Hepatocyte (in vitro differentiated cells): ENCODE measurements around the gene RNF130. TPM values are rescaled to one million over a fixed set of nuclear protein-coding genes. Genes with fewer than 3 reads are reported as not detected.

Source experiments
- DNase-seq: peaks from one replicate; pipeline ENCODE4 v3.0.0-alpha.2; 2016; ENCODE audit warnings: low spot score
- H2AFZ ChIP-seq: fragments of 200-600 bp; sonication (generic); 2 replicates; pipeline ENCODE4 v1.6.0; 2016; ENCODE audit warnings: antibody characterized with exemption, mild to moderate bottlenecking
- H3K27ac ChIP-seq: fragments of 200-600 bp; sonication (generic); 2 replicates; pipeline ENCODE4 v1.5.1; 2016; ENCODE audit warnings: mild to moderate bottlenecking
- H3K27me3 ChIP-seq: fragments of 200-600 bp; sonication (generic); 2 replicates; pipeline ENCODE4 v1.6.1; 2016
- H3K36me3 ChIP-seq: fragments of 200-600 bp; sonication (generic); replicated peaks from 2 replicates; pipeline ENCODE4 v1.5.1; 2016; ENCODE audit warnings: low read depth; ENCODE audit not compliant: insufficient read depth
- H3K4me1 ChIP-seq: fragments of 200-600 bp; sonication (generic); 2 replicates; pipeline ENCODE4 v1.5.1; 2016; ENCODE audit warnings: mild to moderate bottlenecking, moderate library complexity; ENCODE audit not compliant: insufficient read depth
- H3K4me2 ChIP-seq: fragments of 200-600 bp; sonication (generic); 2 replicates; pipeline ENCODE4 v1.6.0; 2016
- H3K4me3 ChIP-seq: fragments of 200-600 bp; sonication (generic); 2 replicates; pipeline ENCODE4 v1.5.1; 2016; ENCODE audit warnings: mild to moderate bottlenecking
- H3K79me2 ChIP-seq: fragments of 200-600 bp; sonication (generic); 2 replicates; pipeline ENCODE4 v1.6.0; 2017; ENCODE audit warnings: mild to moderate bottlenecking
- H3K9me2 ChIP-seq: fragments of 200-600 bp; sonication (generic); replicated peaks from 2 replicates; pipeline ENCODE4 v1.6.0; 2017; ENCODE audit warnings: mild to moderate bottlenecking; ENCODE audit not compliant: insufficient read depth
- H3K9me3 ChIP-seq: fragments of 200-600 bp; sonication (generic); 2 replicates; pipeline ENCODE4 v1.5.1; 2016; ENCODE audit warnings: low read depth, mild to moderate bottlenecking
- H4K20me1 ChIP-seq: fragments of 200-600 bp; sonication (generic); 2 replicates; pipeline ENCODE4 v1.6.0; 2016; ENCODE audit warnings: mild to moderate bottlenecking; ENCODE audit not compliant: insufficient read depth, poor library complexity, severe bottlenecking
- EZH2 ChIP-seq: fragments of 200-600 bp; sonication (generic); IDR thresholded peaks from 2 replicates; pipeline ENCODE4 v1.6.1; 2016; ENCODE audit warnings: antibody characterized with exemption, mild to moderate bottlenecking, borderline replicate concordance
- EZH2phosphoT487 ChIP-seq: fragments of 200-600 bp; sonication (generic); IDR thresholded peaks from one replicate; pipeline ENCODE4 v1.6.1; 2018; ENCODE audit warnings: antibody characterized with exemption, mild to moderate bottlenecking, low read depth, moderate library complexity; ENCODE audit not compliant: unreplicated experiment, severe bottlenecking
- WGBS: methylation state at CpG from one replicate; pipeline ENCODE4 v1.1.6; 2016; ENCODE audit warnings: low lambda C conversion rate; ENCODE audit errors: missing lambda C conversion rate; 5-methylcytosine and 5-hydroxymethylcytosine counted together
- polyA plus RNA-seq: library from polyadenylated mRNA; unstranded; fragments of >200 nt; fragmentation: Nextera tagmentation; extraction: Ambion mirVana; gene quantifications from 2 replicates; pipeline ENCODE4 v1.2.1, GENCODE V29; 2016
- total RNA-seq: library from RNA; depleted of rRNA; stranded (reverse); fragments of >200 nt; gene quantifications from 2 replicates; pipeline ENCODE4 v1.2.3, GENCODE V29; 2014
- TF ChIP-seq, protein P1 (sequence below): fragments of 200-600 bp; sonication (generic); IDR thresholded peaks from 2 replicates; pipeline ENCODE4 v1.5.1; 2016; ENCODE audit warnings: antibody characterized with exemption, mild to moderate bottlenecking; ENCODE audit not compliant: poor library complexity

The RNF130 gene
- total and polyA plus RNA-seq, 2 experiments from 2014 or later = 42.4 to 64.9 TPM

GRCh38 chr5:180100621-180101450, 29.3 kb upstream of the RNF130 start:
- no peak overlapping the region for H3K27ac ChIP-seq
- H3K4me3 ChIP-seq = no peak overlapping the region
- no peaks in the 10 kb centered on the region for H3K79me2 ChIP-seq
- H2AFZ ChIP-seq = no peak overlapping the region
- TF ChIP-seq EZH2phosphoT487 (no peak), EZH2 (no peak)
- TF ChIP-seq, protein P1, sequence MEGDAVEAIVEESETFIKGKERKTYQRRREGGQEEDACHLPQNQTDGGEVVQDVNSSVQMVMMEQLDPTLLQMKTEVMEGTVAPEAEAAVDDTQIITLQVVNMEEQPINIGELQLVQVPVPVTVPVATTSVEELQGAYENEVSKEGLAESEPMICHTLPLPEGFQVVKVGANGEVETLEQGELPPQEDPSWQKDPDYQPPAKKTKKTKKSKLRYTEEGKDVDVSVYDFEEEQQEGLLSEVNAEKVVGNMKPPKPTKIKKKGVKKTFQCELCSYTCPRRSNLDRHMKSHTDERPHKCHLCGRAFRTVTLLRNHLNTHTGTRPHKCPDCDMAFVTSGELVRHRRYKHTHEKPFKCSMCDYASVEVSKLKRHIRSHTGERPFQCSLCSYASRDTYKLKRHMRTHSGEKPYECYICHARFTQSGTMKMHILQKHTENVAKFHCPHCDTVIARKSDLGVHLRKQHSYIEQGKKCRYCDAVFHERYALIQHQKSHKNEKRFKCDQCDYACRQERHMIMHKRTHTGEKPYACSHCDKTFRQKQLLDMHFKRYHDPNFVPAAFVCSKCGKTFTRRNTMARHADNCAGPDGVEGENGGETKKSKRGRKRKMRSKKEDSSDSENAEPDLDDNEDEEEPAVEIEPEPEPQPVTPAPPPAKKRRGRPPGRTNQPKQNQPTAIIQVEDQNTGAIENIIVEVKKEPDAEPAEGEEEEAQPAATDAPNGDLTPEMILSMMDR = no peak
- H3K4me2 ChIP-seq = no peak overlapping the region
- no peak for DNase-seq
- no peaks in the 10 kb centered on the region for H3K36me3 ChIP-seq
- WGBS = 81% methylated on average over 29 of the region's 29 CpGs
- H4K20me1 ChIP-seq = no peaks in the 10 kb centered on the region
- no peaks in the 10 kb centered on the region for H3K4me1 ChIP-seq
- no peaks in the 10 kb centered on the region for H3K9me2 ChIP-seq
- H3K9me3 ChIP-seq = no peaks in the 10 kb centered on the region
- no peaks in the 10 kb centered on the region for H3K27me3 ChIP-seq

DNA sequence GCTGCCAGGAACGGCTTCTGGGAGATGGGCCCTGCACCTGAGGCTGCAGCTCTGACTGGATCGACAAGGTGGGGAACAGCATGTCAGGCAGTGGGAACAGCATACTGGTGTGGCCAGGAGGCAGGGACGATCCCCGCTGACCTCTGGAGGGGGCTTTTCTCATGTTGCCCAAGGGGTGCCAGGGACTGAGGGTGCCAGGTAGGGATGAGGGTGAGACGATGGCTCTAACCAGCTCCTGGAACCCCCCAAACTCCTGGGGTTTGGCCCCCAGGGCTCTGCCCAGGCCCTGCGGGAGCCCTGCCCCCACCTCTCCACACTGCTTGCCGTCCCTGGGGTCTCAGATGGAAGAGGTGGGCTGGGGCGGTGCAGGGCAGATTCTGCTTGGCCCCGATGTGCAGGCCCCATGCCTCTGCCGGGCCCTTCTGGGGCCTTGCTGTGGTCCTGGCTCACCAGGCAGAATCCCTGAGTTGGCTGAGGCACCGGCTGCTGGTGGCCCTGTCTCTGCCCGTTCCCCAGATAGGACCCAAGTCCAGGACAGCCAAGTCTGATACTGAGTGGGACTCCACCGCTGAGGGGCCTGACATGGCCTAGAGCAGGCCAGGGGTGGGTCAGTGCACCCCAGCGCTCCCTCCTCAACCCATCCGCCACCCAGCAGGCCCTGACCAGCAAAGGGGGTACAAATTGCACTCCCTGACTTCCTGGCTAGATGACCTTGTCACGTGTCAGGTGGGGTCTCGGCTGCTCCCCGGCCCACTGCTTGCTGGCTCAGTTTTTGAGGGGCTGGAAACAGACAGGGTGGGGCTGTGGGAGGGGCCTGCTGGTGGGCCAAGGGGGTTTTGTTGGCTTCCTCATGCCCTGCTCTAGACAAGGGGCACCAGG, 28.4 kb upstream of the RNF130 start:
- no peaks in the 10 kb centered on the region for H3K27me3 ChIP-seq
- no peaks in the 10 kb centered on the region for H3K79me2 ChIP-seq
- TF ChIP-seq, protein P1 = no peak
- TF ChIP-seq EZH2 = no peak
- no peak for TF ChIP-seq EZH2phosphoT487
- H3K36me3 ChIP-seq = no peaks in the 10 kb centered on the region
- no peak overlapping the region for H2AFZ ChIP-seq
- no peak overlapping the region for H3K4me3 ChIP-seq
- WGBS = 97% methylated on average over 18 of the region's 18 CpGs
- no peaks in the 10 kb centered on the region for H4K20me1 ChIP-seq
- no peaks in the 10 kb centered on the region for H3K9me3 ChIP-seq
- no peaks in the 10 kb centered on the region for H3K9me2 ChIP-seq
- no peaks in the 10 kb centered on the region for H3K4me1 ChIP-seq
- no peak overlapping the region for H3K4me2 ChIP-seq
- H3K27ac ChIP-seq = no peak overlapping the region
- DNase-seq = no peak

DNA sequence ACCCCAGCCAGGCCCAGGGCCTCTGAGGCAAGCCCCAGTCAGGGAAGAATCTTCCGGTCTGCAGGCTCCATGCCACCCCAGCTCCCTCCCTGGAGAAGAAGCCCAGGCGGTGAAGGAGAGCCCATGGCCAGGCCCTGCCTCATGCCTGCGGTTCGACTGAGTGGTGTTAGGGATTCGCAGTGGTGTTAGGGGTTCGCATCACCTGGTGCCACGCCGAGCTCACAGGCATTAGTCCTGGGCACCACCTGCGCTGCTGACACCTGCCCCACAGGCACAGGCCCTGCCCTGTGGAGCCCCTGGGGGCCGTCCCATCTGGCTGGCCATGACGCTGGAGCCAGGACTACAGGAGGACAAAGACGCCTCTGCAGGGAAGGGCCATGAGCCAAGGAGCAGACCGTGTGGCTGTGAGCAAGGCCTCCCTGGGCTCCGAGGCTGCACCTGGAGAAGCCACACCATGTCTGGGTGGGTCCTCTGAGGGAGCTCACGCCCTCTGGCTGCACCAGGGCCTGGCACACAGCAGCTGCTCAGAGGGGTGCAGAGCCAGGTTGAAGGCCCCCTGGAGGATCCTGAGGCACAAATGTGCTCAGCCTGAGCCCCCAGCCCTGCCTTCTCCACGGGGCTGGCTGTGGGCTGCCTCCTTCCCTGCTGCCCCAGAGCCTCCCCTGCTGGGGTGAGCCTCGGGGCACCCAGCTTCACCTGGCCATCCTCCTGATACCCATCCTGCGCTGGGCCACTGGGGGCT, 27.6 kb upstream of the RNF130 start:
- no peak overlapping the region for H2AFZ ChIP-seq
- H3K36me3 ChIP-seq = no peaks in the 10 kb centered on the region
- 92% methylated on average over 18 of the region's 18 CpGs for WGBS
- TF ChIP-seq, protein P1 = no peak
- TF ChIP-seq EZH2 (no peak), EZH2phosphoT487 (no peak)
- no peaks in the 10 kb centered on the region for H3K27me3 ChIP-seq
- H3K4me1 ChIP-seq = no peaks in the 10 kb centered on the region
- H3K4me2 ChIP-seq = no peak overlapping the region
- no peaks in the 10 kb centered on the region for H3K9me2 ChIP-seq
- H3K4me3 ChIP-seq = no peak overlapping the region
- no peaks in the 10 kb centered on the region for H3K79me2 ChIP-seq
- H3K27ac ChIP-seq = no peak overlapping the region
- no peaks in the 10 kb centered on the region for H3K9me3 ChIP-seq
- DNase-seq = no peak
- no peaks in the 10 kb centered on the region for H4K20me1 ChIP-seq
